GM18499 (cell line): ENCODE results near the gene NKAIN2.

Source experiments
- ATAC-seq: cut with Tn5 transposase; IDR thresholded peaks from one replicate; pipeline ENCODE4 v1.9.1; 2021; ENCODE audit warnings: moderate number of reproducible peaks; ENCODE audit not compliant: insufficient read depth, unreplicated experiment

NKAIN2 gene

GRCh38 chr6:124823240-124824111 lies 1019.8 kb downstream of the NKAIN2 start:
- no peak for ATAC-seq

DNA sequence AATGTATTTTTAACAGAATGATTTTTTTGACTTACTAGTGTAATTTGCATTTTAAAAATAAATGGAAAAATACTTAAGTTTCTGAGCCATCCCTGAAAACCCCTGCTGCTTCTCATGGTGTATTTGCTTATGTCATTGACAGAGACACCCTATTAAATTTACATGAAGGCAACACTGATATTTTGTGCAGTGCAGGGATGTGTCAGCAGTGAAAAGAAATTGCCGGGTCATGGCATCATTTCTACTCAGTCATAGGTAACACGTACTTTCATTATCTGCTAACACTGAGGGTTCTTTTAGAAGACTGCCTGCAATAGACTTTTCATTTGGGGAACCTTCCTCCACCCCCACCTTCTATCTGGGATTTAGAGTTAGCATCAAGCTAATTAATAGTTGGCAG lies 1021.9 kb downstream of the NKAIN2 start:
- no peak for ATAC-seq

DNA sequence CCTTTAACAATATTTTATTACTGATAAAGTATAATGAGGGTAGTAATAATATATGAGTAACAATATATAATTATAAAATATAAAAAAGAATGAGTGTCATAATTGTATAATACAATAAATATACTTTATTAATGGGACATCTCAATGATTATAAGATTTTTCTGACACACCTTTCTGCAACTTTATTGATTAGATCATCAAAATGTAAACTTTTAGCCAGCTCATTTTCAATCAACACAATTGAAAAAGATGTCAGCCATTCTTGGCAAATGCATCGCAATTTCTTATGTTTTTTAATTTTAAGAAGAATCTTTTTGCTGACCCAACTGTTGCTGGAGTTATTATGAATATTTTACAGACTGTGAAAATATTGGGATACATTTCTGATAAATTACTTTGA lies 1026.2 kb downstream of the NKAIN2 start:
- no peak for ATAC-seq

- no peak for ATAC-seq
Measured at GRCh38 chr6:124830506-124830905, 1026.8 kb downstream of the NKAIN2 start.

- no peak for ATAC-seq
Measured at GRCh38 chr6:124854338-124854922, 1050.8 kb downstream of the NKAIN2 start.

DNA sequence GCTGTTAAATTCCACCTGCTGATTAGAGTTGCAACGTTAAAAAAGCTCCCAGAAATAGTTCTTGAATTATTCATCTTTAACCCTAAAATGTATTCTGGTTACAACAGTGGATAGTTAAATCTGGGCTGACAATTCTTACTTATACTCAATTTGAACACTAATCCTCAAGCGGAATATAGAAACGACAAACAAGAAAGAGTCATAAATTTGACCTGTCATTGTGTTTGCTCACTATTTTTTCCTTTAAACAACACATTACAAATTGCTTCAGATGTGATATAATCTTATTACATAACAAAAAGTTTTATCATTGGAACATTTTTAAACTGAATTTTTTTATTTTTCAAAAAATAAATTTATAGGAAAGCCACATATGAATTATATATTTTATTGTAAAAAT lies 1054.1 kb downstream of the NKAIN2 start:
- ATAC-seq: no peak

DNA sequence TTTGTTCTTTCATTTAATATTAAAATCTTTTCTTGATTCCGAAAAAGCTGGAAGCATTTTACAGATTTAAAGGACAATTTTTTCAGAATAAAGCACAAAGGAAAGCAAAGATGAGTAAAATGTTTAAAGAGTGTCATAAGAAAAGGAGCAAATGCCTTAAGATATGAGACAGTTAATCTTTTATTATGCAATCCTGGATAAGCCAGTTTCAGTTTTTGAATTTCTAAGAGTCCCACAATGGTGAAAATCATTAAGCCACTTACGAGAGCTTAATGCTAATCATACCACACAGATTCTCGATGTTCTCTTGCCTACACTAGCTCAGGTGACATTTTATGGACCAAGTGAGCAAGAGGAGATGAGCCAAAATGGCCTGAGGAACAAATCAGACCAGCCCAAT lies 1054.9 kb downstream of the NKAIN2 start:
- no peak for ATAC-seq

DNA sequence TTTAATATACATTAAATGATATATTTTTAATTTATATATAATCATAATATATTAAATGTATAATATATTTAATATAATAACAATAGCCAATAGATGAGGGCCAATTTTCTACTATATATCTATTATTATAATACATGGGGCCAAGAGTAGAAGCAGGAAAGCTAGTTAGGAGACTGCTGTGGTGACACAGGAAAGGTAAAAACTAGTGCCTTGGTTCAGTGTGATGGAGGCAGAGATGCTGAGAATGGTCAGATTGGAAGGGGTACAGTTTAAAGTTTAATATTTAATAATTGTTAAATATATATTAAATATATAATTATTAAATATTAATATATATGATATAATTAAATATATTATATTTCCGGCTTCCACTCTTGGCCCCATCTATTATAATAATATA lies 1055.7 kb downstream of the NKAIN2 start:
- no peak for ATAC-seq

- no peak for ATAC-seq
Measured at GRCh38 chr6:124866040-124866439, 1062.4 kb downstream of the NKAIN2 start.

- ATAC-seq: no peak
Measured at GRCh38 chr6:124867121-124867520, 1063.5 kb downstream of the NKAIN2 start.

- ATAC-seq: no peak
Measured at GRCh38 chr6:124868481-124868880, 1064.8 kb downstream of the NKAIN2 start.

DNA sequence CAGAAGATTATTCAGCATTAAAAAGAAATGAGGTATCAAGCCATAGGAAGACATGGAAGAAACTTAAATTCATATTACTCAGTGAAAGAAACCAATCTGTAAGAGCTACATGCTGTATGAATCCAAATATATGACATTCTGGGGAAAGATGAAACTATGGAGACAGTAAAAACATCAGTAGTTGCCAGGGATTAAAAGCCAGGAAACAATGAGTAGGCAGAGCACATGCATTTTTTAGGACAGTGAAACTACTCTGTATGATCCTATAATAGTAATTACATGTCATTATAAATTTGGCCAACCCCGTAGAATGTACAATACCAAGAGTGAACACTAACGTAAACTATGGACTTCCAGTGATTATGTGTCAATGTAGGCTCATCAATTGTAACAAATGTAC lies 1065.8 kb downstream of the NKAIN2 start:
- ATAC-seq: no peak

- ATAC-seq: no peak
Measured at GRCh38 chr6:124870611-124871459, 1067.2 kb downstream of the NKAIN2 start.

DNA sequence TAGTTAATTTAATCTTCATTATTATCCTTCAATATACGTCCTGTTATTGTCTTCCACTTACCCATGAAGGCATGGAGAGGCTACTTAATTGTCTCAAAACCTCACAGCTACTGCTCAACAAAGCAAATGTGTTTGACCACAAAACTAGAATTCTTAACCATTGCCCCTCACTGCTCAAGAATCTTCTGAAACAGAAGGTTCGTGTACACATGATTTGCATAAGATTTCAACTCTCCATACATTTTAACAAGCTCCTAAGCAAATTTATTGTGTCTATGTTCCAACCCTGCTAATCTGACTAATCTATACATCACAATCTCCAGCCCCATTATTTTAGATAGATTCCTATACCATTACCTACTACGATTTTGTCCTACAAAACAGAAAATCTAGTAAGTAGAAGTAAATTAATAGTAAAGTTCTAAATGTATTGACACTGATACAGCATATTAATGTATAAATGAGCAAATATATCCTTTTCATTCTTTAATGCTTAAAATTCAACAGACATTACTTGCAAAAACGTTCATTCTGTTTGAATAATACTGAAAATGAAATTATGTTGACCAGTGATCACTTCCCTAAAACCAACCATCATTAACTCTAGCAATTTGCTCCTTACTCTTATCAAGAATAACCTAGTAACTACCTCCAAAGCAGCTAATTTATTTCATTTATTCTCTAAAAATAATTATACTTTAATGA lies 1068.8 kb downstream of the NKAIN2 start:
- ATAC-seq: peak; percentile 58

GRCh38 chr6:124873066-124873410 lies 1069.4 kb downstream of the NKAIN2 start:
- ATAC-seq: no peak
